Measurements from ENCODE around the gene F11R. TPM values are rescaled to one million over a fixed set of nuclear protein-coding genes. Genes with fewer than 3 reads are reported as not detected.

Gene F11R
- total RNA-seq, 1 donor from 2014 or later = 269 TPM

DNA sequence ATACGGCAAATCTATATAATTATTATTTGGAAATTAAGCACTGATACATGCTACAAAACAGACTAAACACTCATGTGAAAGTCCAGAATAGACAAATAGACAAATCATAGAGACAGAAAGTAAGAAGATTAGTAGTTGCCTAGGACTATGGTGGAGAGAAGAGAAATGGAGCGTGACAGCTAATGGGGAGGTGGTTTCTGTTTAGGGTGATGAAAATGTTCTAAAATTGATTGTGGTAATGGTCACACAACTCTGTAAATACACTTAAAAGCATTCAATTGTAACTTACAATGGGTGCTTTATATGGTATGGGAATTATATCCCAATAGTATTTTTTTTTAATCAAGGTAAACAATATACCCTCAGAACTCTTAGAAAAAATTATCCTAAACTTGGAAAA is 45.9 kb downstream of the F11R start:
- Histone ChIP-seq H3K36me3 (ENCODE audit: control insufficient read depth, insufficient read depth, low read length) (no peaks in the 10 kb centered on the region), H3K27me3 (ENCODE audit: control insufficient read depth, insufficient read depth, low read length) (no peaks in the 10 kb centered on the region), H3K4me3 (ENCODE audit: low read depth, low read length) (no peak overlapping the region)
- DNase-seq (ENCODE audit: low read depth) (no peak), FAIRE-seq (no peak)
- TF ChIP-seq, protein P1, sequence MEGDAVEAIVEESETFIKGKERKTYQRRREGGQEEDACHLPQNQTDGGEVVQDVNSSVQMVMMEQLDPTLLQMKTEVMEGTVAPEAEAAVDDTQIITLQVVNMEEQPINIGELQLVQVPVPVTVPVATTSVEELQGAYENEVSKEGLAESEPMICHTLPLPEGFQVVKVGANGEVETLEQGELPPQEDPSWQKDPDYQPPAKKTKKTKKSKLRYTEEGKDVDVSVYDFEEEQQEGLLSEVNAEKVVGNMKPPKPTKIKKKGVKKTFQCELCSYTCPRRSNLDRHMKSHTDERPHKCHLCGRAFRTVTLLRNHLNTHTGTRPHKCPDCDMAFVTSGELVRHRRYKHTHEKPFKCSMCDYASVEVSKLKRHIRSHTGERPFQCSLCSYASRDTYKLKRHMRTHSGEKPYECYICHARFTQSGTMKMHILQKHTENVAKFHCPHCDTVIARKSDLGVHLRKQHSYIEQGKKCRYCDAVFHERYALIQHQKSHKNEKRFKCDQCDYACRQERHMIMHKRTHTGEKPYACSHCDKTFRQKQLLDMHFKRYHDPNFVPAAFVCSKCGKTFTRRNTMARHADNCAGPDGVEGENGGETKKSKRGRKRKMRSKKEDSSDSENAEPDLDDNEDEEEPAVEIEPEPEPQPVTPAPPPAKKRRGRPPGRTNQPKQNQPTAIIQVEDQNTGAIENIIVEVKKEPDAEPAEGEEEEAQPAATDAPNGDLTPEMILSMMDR (IDR thresholded peaks at IDR 0.05; ENCODE audit: insufficient read depth, low read length, severe bottlenecking) = no peak

DNA sequence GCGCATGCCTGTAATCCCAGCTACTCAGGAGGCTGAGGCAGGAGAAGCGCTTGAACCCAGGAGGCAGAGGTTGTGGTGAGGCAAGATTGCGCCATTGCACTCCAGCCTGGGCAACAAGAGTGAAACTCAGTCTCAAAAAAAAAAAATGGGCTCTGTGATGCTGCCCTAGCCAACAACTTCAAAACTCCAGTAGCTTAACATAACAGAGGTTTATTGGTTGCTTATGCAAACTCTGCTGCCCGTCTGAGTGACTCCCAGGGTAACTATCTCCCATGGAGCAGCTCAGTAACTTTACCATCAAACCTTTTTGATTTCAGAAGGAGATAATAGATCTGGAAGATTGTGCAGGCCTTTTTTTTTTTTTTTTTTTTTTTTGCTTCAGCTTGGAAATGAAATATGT is 47.5 kb downstream of the F11R start:
- Histone ChIP-seq H3K27me3 (ENCODE audit: control insufficient read depth, insufficient read depth, low read length) (no peaks in the 10 kb centered on the region), H3K36me3 (ENCODE audit: control insufficient read depth, insufficient read depth, low read length) (no peaks in the 10 kb centered on the region), H3K4me3 (ENCODE audit: low read depth, low read length) (no peak overlapping the region)
- DNase-seq (ENCODE audit: low read depth) (no peak), FAIRE-seq (no peak)
- TF ChIP-seq, protein P1 (IDR thresholded peaks at IDR 0.05; ENCODE audit: insufficient read depth, low read length, severe bottlenecking) = no peak

DNA sequence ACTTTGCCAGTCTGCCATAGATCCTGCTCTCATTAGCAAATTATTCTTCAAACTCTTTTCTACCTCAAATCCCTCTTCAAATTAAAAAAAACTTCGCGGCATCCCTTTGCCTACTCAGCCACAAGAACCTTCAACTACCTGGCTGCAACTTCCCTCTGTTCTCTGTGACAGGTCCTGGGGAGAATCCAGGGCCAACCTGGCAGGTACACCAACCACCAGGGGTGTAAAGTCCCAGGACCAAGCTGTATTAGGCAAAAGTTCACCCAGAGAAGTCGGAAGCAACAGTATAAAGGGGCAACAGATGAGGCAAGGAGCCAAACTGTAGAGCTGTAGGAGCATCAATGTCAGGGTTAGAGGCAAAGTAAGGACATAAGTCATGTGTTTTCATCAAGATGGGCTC is 48.0 kb downstream of the F11R start:
- no peak for DNase-seq (ENCODE audit: low read depth)
- Histone ChIP-seq H3K4me3 (ENCODE audit: low read depth, low read length) (no peak overlapping the region), H3K36me3 (ENCODE audit: control insufficient read depth, insufficient read depth, low read length) (no peaks in the 10 kb centered on the region), H3K27me3 (ENCODE audit: control insufficient read depth, insufficient read depth, low read length) (no peaks in the 10 kb centered on the region)
- no peak for FAIRE-seq
- TF ChIP-seq, protein P1 (IDR thresholded peaks at IDR 0.05; ENCODE audit: insufficient read depth, low read length, severe bottlenecking) = no peak

DNA sequence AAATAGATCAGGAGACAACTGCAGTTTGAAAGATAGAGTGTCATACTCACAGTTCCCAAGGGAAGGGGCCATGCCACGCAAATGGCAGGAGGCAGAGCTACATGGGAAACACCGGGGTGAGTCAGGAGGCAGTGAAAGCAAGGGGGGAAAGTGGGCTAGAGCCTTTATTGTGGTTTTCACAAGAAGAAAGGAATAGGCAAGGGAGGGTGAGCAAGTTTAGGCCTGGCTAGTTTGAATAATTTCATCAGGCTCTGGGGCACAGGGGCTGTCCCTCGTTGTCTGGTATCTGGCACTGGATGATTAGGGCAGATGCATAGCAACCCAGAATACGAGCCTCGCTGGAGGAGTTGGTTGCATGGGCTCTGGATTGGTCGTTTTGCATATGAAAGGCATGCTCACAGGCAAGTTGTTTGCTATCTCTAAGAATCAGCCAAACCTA is 49.3 kb downstream of the F11R start:
- H3K4me3 ChIP-seq (ENCODE audit: low read depth, low read length) = no peak overlapping the region
- FAIRE-seq (no peak), DNase-seq (ENCODE audit: low read depth) (peak; percentile 50)
- TF ChIP-seq, protein P1 (IDR thresholded peaks at IDR 0.05; ENCODE audit: insufficient read depth, low read length, severe bottlenecking) = no peak
- H3K27me3 ChIP-seq (ENCODE audit: control insufficient read depth, insufficient read depth, low read length) = no peaks in the 10 kb centered on the region
- no peaks in the 10 kb centered on the region for H3K36me3 ChIP-seq (ENCODE audit: control insufficient read depth, insufficient read depth, low read length)

DNA sequence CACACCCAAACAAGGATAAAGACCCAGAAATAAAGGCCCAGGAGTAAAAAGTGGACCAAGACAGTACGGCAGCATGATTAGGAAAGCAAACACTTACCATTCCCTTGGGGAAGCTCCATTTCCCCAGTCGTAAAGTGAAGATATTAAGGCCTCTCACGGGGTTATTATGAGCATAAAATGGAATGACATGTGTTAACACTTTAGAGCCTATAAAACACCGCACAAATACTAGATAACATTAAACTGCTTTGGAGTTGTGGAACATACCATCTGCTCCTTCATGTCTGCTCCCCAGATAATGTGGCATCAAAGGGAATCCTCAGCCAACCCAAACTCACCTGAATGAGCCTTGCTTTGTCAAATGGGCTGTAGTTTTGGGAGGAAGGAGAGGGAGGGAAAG is 57.4 kb downstream of the F11R start:
- H3K4me3 ChIP-seq (ENCODE audit: low read depth, low read length) = no peak overlapping the region
- TF ChIP-seq, protein P1 (IDR thresholded peaks at IDR 0.05; ENCODE audit: insufficient read depth, low read length, severe bottlenecking) = no peak
- no peaks in the 10 kb centered on the region for H3K27me3 ChIP-seq (ENCODE audit: control insufficient read depth, insufficient read depth, low read length)
- no peaks in the 10 kb centered on the region for H3K36me3 ChIP-seq (ENCODE audit: control insufficient read depth, insufficient read depth, low read length)
- DNase-seq (ENCODE audit: low read depth) = no peak
- no peak for FAIRE-seq

DNA sequence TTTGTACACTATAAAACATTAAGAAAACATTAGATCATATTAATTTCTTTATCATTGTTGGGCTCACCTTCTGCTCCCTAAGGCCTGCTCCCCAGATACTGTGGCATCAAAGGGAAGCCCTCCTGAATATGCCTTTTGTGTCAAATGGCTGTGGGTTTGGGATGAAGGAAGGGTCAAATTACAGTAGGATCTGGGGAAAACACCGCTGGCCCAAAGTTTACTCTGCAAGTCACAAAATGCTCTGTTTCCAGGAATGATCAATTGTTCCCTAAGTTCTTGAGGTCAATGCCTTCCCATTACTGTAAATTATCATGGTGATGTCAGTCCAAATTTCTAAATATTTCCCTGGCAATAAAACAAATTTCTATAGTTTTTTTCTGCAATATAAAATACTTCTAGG is 59.5 kb downstream of the F11R start:
- FAIRE-seq (no peak), DNase-seq (ENCODE audit: low read depth) (no peak)
- Histone ChIP-seq H3K4me3 (ENCODE audit: low read depth, low read length) (no peak overlapping the region), H3K36me3 (ENCODE audit: control insufficient read depth, insufficient read depth, low read length) (no peaks in the 10 kb centered on the region), H3K27me3 (ENCODE audit: control insufficient read depth, insufficient read depth, low read length) (no peaks in the 10 kb centered on the region)
- TF ChIP-seq, protein P1 (IDR thresholded peaks at IDR 0.05; ENCODE audit: insufficient read depth, low read length, severe bottlenecking) = no peak

All from bronchial epithelial cell (primary cell).